ENCODE results near the gene SYNGR3. TPM values are rescaled to one million over a fixed set of nuclear protein-coding genes. Genes with fewer than 3 reads are reported as not detected.

Gene SYNGR3
- total RNA-seq, 1 experiment from 2014 or later = 15.2 TPM

DNA sequence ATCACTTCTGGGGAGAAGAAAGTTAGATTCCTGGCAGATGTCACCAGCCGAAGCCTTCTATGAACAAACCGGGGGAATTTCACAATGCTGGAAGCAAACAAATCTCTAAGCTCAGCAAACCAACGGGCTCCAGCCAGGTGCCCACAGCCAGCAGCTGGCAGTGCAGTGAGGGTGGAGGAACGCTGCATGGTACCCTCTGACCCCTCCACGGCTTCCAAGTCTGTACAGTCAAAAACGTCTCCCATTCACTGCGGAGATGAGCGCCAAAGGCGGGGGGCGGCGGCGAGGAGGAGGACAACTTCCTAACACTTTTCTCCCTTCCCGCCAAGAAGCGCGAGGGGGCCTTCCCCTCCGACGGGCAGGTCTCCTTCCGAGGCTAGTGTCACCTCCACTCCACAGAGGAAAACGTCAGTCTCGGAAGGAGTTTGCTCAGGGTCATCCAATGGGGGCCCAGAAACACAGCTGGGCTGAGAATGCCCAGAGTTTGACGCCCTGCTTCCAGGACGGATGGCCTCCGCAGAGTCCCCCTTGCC lies 18.9 kb downstream of the SYNGR3 start:
- in situ Hi-C loops (cut with HindIII; ENCODE audit: low pct_unique_long_range_greater_than_20kb, low sequenced_read_pairs) (no loop called here), intact Hi-C loops (cut with micrococcal nuclease; ENCODE audit: unreplicated experiment) (no loop called here)
- TF ChIP-seq SIN3A (IDR thresholded peaks at IDR 0.05; ENCODE audit: borderline replicate concordance, insufficient read depth, low read depth, low read length) (no peak), POLR2AphosphoS5 (IDR thresholded peaks at IDR 0.05; ENCODE audit: low read depth, low read length) (no peak), TCF7L2 (IDR thresholded peaks at IDR 0.05; ENCODE audit: low read depth, low read length) (no peak)
- TF ChIP-seq, protein P1, sequence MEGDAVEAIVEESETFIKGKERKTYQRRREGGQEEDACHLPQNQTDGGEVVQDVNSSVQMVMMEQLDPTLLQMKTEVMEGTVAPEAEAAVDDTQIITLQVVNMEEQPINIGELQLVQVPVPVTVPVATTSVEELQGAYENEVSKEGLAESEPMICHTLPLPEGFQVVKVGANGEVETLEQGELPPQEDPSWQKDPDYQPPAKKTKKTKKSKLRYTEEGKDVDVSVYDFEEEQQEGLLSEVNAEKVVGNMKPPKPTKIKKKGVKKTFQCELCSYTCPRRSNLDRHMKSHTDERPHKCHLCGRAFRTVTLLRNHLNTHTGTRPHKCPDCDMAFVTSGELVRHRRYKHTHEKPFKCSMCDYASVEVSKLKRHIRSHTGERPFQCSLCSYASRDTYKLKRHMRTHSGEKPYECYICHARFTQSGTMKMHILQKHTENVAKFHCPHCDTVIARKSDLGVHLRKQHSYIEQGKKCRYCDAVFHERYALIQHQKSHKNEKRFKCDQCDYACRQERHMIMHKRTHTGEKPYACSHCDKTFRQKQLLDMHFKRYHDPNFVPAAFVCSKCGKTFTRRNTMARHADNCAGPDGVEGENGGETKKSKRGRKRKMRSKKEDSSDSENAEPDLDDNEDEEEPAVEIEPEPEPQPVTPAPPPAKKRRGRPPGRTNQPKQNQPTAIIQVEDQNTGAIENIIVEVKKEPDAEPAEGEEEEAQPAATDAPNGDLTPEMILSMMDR (IDR thresholded peaks at IDR 0.05) = no peak
- peak overlapping the region; percentile 91 for H3K27ac ChIP-seq (ENCODE audit: low read length)
- H3K36me3 ChIP-seq (ENCODE audit: control insufficient read depth, insufficient read depth, low read length) = no peaks in the 10 kb centered on the region; the same call in 1 of the 2 replicates
- H3K9me3 ChIP-seq (ENCODE audit: control insufficient read depth, insufficient read depth, low read depth, low read length) = no peaks in the 10 kb centered on the region
- no peak for DNase-seq (ENCODE audit: low read depth, low spot score)
- H3K4me1 ChIP-seq (ENCODE audit: control insufficient read depth, insufficient read depth, low read length) = peaks cover 47% of the 10 kb centered on the region
- CTCF ChIA-PET = no interaction called here
- ATAC-seq = no peak
- POLR2A ChIA-PET = interaction anchor here (0.6 kb wide), 1 partner anchor 12 kb away, joined by 3 read pairs; no protein-coding TSS in a partner anchor
- no peaks in the 10 kb centered on the region for H3K27me3 ChIP-seq (ENCODE audit: control insufficient read depth, insufficient read depth, low read length)
- H3K4me3 ChIP-seq (ENCODE audit: low read depth in 2 of 2, low read length in 2 of 2) = peak overlapping the region; percentile 85 to 94
- BruUV-seq (replicated peaks) = no TSS peak

DNA sequence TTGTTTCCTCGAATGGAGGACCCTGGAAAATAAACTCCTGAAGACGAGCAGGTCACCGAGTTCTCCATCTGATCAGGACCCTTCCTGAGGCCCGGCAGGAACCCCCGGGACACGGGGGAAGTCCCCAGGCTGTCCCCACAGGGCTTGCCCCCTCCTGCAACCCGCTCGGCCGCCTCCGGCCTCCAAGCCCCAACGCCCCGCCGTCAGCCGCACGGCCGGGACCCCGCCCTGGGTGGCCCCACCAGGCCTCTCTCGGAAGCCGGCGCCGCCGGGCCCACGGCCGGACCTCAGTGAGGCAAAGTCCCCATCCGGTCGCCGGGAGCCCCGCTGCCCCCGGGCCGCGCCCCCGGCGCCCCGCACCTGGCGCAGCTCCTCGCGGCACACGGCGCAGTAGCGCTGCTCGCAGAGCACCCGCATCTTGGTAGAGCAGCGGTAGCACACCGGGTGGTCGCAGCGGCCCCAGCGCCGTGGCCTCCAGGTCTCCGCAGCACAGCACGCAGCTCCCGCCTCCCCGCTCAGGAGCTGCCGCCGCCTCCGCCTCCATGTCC lies 19.5 kb downstream of the SYNGR3 start:
- ChIA-PET CTCF (no interaction called here), POLR2A (no interaction called here)
- Histone ChIP-seq H3K27me3 (ENCODE audit: control insufficient read depth, insufficient read depth, low read length) (no peaks in the 10 kb centered on the region), H3K4me1 (ENCODE audit: control insufficient read depth, insufficient read depth, low read length) (peaks cover 43% of the 10 kb centered on the region), H3K27ac (ENCODE audit: low read length) (peak overlapping the region; percentile 91), H3K9me3 (ENCODE audit: control insufficient read depth, insufficient read depth, low read depth, low read length) (no peaks in the 10 kb centered on the region), H3K36me3 (ENCODE audit: control insufficient read depth, insufficient read depth, low read length) (no peaks in the 10 kb centered on the region; the same call in 1 of the 2 replicates), H3K4me3 (ENCODE audit: low read depth in 2 of 2, low read length in 2 of 2) (peak overlapping the region; percentile 85 to 94)
- in situ Hi-C loops (cut with HindIII; ENCODE audit: low pct_unique_long_range_greater_than_20kb, low sequenced_read_pairs) (no loop called here), intact Hi-C loops (cut with micrococcal nuclease; ENCODE audit: unreplicated experiment) (no loop called here)
- ATAC-seq (peak; percentile 39), DNase-seq (ENCODE audit: low read depth, low spot score) (no peak)
- TF ChIP-seq, protein P1 (IDR thresholded peaks at IDR 0.05) = no peak
- TF ChIP-seq TCF7L2 (IDR thresholded peaks at IDR 0.05; ENCODE audit: low read depth, low read length) = no peak
- TF ChIP-seq, protein P2, sequence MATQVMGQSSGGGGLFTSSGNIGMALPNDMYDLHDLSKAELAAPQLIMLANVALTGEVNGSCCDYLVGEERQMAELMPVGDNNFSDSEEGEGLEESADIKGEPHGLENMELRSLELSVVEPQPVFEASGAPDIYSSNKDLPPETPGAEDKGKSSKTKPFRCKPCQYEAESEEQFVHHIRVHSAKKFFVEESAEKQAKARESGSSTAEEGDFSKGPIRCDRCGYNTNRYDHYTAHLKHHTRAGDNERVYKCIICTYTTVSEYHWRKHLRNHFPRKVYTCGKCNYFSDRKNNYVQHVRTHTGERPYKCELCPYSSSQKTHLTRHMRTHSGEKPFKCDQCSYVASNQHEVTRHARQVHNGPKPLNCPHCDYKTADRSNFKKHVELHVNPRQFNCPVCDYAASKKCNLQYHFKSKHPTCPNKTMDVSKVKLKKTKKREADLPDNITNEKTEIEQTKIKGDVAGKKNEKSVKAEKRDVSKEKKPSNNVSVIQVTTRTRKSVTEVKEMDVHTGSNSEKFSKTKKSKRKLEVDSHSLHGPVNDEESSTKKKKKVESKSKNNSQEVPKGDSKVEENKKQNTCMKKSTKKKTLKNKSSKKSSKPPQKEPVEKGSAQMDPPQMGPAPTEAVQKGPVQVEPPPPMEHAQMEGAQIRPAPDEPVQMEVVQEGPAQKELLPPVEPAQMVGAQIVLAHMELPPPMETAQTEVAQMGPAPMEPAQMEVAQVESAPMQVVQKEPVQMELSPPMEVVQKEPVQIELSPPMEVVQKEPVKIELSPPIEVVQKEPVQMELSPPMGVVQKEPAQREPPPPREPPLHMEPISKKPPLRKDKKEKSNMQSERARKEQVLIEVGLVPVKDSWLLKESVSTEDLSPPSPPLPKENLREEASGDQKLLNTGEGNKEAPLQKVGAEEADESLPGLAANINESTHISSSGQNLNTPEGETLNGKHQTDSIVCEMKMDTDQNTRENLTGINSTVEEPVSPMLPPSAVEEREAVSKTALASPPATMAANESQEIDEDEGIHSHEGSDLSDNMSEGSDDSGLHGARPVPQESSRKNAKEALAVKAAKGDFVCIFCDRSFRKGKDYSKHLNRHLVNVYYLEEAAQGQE (IDR thresholded peaks at IDR 0.05; ENCODE audit: insufficient read depth in 1 of 2, low read depth in 2 of 2, low read length in 1 of 2) = no peak
- no peak for TF ChIP-seq POLR2AphosphoS5 (IDR thresholded peaks at IDR 0.05; ENCODE audit: low read depth, low read length)
- 0 out of 2 replicates have a peak, but pooled peaks have one; percentile 47 for TF ChIP-seq SIN3A (IDR thresholded peaks at IDR 0.05; ENCODE audit: borderline replicate concordance, insufficient read depth, low read depth, low read length)
- no TSS peak for BruUV-seq (replicated peaks)
